ENCODE measurements around the gene CACNA2D1. TPM values are rescaled to one million over a fixed set of nuclear protein-coding genes. Genes with fewer than 3 reads are reported as not detected.

Gene CACNA2D1
- 5.4 and 8.2 TPM in 2 replicates for total RNA-seq

DNA sequence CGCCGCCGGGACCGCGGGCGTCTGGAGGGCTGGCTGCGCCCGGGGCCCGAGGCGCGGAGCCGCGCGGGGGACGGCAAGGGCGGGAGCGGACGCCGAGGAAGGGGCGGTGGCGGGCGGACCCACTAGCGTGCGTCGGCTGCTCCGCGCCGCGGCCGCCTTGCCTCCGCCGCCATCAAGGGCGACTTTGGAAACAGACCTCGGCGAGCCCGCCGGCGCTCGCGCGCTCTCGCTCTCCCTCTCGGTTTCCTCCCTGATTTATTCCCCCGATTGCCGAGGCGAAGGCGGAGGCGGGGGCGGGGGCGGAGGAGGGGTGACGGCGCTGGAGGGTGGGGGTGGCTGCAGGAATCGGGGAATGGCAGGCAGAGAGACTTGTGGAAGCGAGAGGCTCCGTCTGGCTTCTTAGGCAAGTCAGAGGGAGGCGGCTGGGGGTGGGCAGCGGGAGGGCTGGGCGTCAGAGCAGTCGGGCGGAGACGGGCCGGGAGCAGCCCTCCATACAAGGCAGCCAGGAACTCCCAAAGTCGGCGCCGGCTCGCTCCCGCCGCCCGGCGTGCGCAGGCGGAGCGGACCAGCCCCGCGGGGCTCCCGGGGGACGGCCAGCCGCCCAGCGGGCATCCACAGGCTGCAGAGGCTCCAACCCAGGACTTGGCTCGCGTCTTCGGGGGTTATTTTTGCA is at the start of gene CACNA2D1:
CACNA2D1 (minus strand) TSS at position 231 of the 673 bp plus-strand sequence.

Data from bronchus fibroblast of lung (primary cell).